ENCODE results near the gene FLVCR2. TPM values are rescaled to one million over a fixed set of nuclear protein-coding genes. Genes with fewer than 3 reads are reported as not detected.

Gene FLVCR2
- polyA plus RNA-seq, 1 experiment, result 0.70 TPM

DNA sequence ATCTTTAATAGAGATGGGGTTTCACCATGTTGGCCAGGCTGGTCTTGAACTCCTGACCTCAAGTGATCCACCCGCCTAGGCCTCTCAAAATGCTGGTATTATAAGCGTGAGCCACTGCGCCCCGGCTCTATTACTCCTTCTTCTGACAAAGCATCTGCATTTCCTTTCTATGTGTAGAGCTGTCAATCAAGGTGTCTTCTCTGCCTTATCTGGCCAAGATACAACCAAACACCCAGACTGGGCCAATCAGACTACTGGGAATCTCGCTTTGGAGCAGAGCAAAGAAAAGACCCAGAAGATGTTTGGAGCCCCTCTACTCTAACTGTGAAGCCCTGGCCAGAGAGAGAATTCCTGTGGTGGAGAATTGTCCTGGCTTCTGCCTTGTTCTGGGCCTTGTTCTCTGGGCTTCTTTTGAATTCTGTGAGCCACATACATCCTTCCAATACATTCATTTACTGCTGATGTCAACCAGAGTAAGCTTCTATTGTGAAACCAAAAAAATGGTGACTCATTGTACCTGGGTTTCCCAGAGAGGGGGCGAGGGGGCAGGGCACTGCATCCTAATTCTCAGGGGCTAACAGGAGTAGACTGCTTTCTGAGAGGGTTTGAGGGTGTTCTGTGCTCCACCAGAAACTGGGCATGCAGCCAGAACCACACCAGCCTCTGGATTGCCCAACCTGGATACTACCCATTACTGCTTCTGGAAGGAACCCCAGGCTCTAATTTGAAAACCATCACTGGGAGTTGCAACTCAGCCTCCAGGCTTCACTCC is 18.8 kb upstream of the FLVCR2 start:
- H3K36me3 ChIP-seq (ENCODE audit: control insufficient read depth, insufficient read depth, low read length), result no peaks in the 10 kb centered on the region
- no peak for DNase-seq (ENCODE audit: low read depth)
- ChIA-PET CTCF (interaction anchor here (1.0 to 5.6 kb wide), 5 partner anchors 14 to 255 kb away, joined by 3 to 104 read pairs (median 7); partner anchors contain the start of gene FLVCR2), POLR2A (interaction anchor here (0.6 kb wide), 2 partner anchors 14 to 416 kb away, joined by 3 to 9 read pairs; no protein-coding TSS in a partner anchor)
- H3K4me3 ChIP-seq (ENCODE audit: low read depth, low read length), result no peak overlapping the region
- peaks cover 5% of the 10 kb centered on the region; the same call in 1 of the 2 replicates for H3K27me3 ChIP-seq (ENCODE audit: control insufficient read depth, insufficient read depth, low read length)
- TF ChIP-seq, protein P1, sequence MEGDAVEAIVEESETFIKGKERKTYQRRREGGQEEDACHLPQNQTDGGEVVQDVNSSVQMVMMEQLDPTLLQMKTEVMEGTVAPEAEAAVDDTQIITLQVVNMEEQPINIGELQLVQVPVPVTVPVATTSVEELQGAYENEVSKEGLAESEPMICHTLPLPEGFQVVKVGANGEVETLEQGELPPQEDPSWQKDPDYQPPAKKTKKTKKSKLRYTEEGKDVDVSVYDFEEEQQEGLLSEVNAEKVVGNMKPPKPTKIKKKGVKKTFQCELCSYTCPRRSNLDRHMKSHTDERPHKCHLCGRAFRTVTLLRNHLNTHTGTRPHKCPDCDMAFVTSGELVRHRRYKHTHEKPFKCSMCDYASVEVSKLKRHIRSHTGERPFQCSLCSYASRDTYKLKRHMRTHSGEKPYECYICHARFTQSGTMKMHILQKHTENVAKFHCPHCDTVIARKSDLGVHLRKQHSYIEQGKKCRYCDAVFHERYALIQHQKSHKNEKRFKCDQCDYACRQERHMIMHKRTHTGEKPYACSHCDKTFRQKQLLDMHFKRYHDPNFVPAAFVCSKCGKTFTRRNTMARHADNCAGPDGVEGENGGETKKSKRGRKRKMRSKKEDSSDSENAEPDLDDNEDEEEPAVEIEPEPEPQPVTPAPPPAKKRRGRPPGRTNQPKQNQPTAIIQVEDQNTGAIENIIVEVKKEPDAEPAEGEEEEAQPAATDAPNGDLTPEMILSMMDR (IDR thresholded peaks at IDR 0.05; ENCODE audit: insufficient read depth, low read depth, low read length), result no peak

DNA sequence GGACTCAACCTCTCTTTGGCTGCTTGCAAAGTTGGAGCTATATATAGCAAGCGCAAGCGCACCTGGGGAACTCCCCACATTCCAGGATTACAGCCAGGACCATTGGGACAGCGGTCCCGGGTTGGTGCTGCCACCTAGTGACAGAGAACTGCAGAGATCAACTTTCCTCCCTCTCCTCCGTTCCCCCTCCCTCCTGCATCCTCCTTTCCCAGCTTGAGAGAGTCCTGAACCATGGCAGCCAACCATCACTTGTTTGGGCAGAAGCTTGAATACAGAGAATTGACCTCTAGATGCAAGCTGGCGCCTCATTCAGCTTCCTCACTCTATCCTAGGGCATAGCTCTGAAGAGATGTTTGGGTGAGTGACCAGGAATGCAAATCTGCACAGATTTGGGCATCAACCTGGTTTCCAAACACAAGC is 17.4 kb upstream of the FLVCR2 start:
- H3K4me3 ChIP-seq (ENCODE audit: low read depth, low read length), result no peak overlapping the region
- TF ChIP-seq, protein P1 (IDR thresholded peaks at IDR 0.05; ENCODE audit: insufficient read depth, low read depth, low read length), result peak; percentile 90
- ChIA-PET POLR2A (no interaction called here), CTCF (interaction anchor here (0.5 to 5.6 kb wide), 37 partner anchors 9 to 420 kb away, joined by 3 to 104 read pairs (median 4); partner anchors contain the start of genes BATF, ERG28, FLVCR2 and TTLL5)
- H3K27me3 ChIP-seq (ENCODE audit: control insufficient read depth, insufficient read depth, low read length), result peaks cover 5% of the 10 kb centered on the region
- no peaks in the 10 kb centered on the region for H3K36me3 ChIP-seq (ENCODE audit: control insufficient read depth, insufficient read depth, low read length)
- DNase-seq (ENCODE audit: low read depth), result no peak

DNA sequence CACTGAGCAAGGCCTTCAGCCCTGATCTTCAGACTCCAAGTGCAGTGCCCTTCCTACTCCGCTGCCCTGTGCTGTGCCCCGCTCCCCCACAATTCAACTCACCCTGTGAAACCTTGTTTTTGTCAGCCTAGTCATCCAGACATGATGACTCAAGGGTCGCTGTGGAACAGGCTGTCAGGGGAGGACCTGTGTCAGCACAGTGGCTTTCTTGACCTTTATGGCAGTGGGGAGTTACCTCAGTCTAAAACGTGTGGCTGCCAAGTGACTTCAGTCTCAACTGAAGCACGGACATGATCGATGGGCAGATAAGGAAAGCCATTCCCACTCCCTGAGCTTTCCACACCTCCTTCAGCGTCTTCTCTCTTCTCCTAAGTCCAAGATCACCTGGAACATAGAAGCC is 16.3 kb upstream of the FLVCR2 start:
- TF ChIP-seq, protein P1 (IDR thresholded peaks at IDR 0.05; ENCODE audit: insufficient read depth, low read depth, low read length), result no peak
- Histone ChIP-seq H3K36me3 (ENCODE audit: control insufficient read depth, insufficient read depth, low read length) (no peaks in the 10 kb centered on the region), H3K4me3 (ENCODE audit: low read depth, low read length) (no peak overlapping the region), H3K27me3 (ENCODE audit: control insufficient read depth, insufficient read depth, low read length) (peaks cover 5% of the 10 kb centered on the region)
- POLR2A ChIA-PET, result no interaction called here
- CTCF ChIA-PET, result interaction anchor here (1.0 to 5.6 kb wide), 13 partner anchors 8 to 419 kb away, joined by 3 to 104 read pairs (median 7); partner anchors contain the start of genes ERG28, FLVCR2 and TTLL5
- no peak for DNase-seq (ENCODE audit: low read depth)

DNA sequence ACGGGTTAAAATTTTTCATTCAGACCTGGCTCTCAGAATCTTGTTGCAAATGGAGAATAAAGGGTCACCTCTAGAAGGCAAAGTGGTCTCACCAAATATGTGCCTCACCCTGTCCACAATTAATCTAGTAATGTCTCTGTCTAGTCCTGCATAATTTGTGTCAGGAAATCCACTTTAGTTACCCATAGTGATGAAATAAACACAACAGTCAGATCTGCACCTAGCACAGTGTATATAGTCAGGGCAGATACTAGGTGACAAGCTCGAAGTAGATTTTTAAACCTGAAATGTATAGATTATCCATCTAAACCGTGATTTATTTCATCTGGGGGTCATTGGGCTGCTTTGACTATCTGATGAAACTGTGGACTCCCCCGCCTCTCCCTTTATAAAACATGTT is 15.9 kb upstream of the FLVCR2 start:
- POLR2A ChIA-PET, result no interaction called here
- no peaks in the 10 kb centered on the region for H3K36me3 ChIP-seq (ENCODE audit: control insufficient read depth, insufficient read depth, low read length)
- no peak for DNase-seq (ENCODE audit: low read depth)
- H3K4me3 ChIP-seq (ENCODE audit: low read depth, low read length), result no peak overlapping the region
- TF ChIP-seq, protein P1 (IDR thresholded peaks at IDR 0.05; ENCODE audit: insufficient read depth, low read depth, low read length), result no peak
- peaks cover 5% of the 10 kb centered on the region for H3K27me3 ChIP-seq (ENCODE audit: control insufficient read depth, insufficient read depth, low read length)
- CTCF ChIA-PET, result interaction anchor here (1.5 to 5.6 kb wide), 5 partner anchors 12 to 73 kb away, joined by 5 to 104 read pairs (median 11); partner anchors contain the start of gene FLVCR2

DNA sequence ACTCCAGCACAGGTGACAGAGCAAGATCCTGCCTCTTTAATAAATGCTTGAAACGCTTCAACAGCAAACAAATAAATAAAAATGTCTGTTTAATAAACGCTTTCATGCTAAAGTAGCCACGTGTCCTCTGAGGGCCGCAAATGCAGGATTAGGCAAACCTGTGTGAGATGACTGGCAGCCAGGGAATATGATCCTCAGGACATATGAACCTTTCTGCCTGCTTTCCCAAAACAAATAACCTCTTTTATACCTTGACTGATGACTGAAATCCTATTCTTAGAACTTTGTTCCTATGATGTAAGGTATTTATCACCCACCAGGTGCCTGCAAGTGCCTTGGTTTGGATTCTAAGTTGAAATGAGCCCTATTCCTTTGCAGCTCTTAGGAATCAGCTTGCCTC is 14.5 kb upstream of the FLVCR2 start:
- H3K36me3 ChIP-seq (ENCODE audit: control insufficient read depth, insufficient read depth, low read length), result no peaks in the 10 kb centered on the region
- TF ChIP-seq, protein P1 (IDR thresholded peaks at IDR 0.05; ENCODE audit: insufficient read depth, low read depth, low read length), result no peak
- POLR2A ChIA-PET, result no interaction called here
- H3K4me3 ChIP-seq (ENCODE audit: low read depth, low read length), result no peak overlapping the region
- DNase-seq (ENCODE audit: low read depth), result no peak
- CTCF ChIA-PET, result interaction anchor here (5.6 kb wide), 1 partner anchor 11 kb away, joined by 104 read pairs; the partner anchor contains the start of gene FLVCR2
- peaks cover 7% of the 10 kb centered on the region for H3K27me3 ChIP-seq (ENCODE audit: control insufficient read depth, insufficient read depth, low read length)
